Right renal cortex interstitium (tissue), 3 donors: ENCODE measurements around the gene UAP1L1. TPM values are rescaled to one million over a fixed set of nuclear protein-coding genes. Genes with fewer than 3 reads are reported as not detected.

Experiments
- DNase-seq, 3 donors: peaks; one replicate each; pipeline ENCODE4 v3.0.0-alpha.2; 2013; ENCODE audit warnings: low read depth in 3 of 3, low spot score in 2 of 3
- polyA plus RNA-seq, 3 donors: library from polyadenylated mRNA; unstranded; fragments of 120-200 nt; gene quantifications; one replicate each; pipeline ENCODE4 v1.2.1, GENCODE V29; 2013; ENCODE audit not compliant: insufficient read length in 3 of 3

Gene UAP1L1
- polyA plus RNA-seq, 3 donors, result 3.5 to 5.4 (median 3.8) TPM

GRCh38 chr9:137041124-137041523 is 36.2 kb upstream of the UAP1L1 start:
- DNase-seq, result no peak

DNA sequence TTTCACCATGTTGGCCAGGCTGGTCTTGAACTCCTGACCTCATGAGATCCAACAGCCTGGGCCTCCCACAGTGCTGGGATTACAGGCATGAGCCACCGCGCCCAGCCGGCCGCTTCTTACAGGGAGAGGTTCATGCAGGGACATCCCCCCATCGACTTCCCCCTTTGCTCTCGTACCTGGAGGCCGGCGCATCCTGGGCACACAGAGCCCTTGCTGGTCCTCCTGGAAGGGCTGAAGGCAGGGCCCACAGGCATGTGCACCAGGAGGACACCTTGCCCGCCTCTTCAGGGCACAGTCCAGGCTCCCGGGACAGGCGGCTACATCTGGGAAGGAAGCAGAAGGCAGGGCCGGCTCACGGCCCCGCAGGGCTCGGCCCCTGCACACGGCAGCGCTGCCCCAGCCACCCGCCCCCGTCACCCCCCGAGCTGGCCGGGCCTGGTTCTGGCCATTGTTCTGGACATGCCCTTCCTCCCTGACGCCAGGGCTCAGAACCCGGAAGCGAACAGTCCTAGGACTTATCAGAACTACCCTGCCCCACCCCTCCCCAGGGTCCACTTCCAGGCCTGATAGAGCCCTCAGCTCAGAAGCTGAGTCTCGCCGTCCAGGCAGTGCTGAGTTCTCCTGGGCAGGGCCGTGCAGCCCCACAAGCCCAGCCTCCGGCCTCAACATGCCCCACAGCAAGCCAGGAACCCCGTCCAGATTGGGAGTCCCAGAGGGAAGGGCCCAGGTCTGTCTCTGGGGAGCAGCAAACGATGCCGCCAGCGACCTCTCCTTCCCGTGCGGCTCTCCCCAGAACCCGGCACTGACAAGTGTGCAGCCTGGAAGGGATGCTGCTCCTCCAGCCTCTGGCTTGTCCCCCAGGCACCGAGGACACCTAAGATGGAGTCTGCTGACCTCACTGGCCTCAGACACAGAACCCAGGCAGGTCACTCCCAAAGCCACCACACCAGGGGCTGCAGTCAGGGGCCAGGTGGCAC is 34.3 kb upstream of the UAP1L1 start:
- no peak for DNase-seq

DNA sequence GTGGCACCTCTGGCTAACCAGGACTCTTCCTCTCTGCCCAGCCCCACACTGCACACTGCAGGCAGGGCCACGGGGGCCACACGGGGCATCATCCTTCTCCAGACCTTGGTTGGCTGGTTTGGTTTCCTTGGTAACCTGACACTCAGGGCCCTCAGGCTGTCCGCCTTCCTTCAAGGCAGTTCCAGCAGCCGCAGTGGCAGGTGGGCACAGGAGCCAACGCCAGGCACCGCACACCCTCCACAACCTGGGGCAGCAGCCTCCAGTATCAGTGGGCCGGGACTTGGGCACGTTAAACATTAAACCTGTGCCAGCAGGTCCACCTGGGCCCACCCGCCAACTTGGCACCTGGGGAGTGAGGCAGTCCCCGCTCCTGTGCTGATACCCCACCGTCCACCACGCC is 33.3 kb upstream of the UAP1L1 start:
- no peak for DNase-seq

DNA sequence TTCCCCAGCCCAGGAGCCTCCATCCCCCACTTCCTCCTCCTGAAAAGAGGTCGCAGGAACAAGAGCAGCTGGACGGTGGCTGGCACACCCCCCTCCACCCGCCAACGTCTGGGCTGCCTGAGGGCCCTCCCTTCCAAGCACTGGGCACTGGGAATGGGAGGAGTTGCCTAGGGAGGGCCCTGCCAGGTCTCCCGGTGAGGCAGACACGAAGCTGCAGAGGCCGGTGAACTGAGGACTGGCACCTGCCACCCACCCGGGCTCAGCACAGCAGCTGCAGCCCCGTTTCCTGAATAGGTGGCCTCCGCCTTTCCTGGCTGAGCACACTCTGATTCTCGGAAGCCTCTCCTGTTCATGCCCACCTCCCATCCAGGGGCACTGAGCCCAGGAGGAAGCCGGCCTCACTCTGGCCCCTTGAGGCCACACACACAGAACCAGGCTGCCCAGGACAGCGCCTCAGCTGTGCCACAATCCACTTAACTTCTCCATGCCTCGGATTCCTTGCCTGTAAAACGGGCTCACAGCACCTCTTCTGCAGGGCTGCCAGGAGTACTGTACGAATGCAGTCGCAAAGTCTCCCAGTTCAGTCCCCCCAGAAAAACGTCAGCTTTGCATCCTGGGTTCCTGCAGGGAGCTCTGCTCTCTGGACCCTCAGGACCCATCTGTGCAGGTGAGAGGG is 32.7 kb upstream of the UAP1L1 start:
- no peak for DNase-seq

- no peak for DNase-seq
These were observed 31.8 kb upstream of the UAP1L1 start for GRCh38 chr9:137045294-137046087.

DNA sequence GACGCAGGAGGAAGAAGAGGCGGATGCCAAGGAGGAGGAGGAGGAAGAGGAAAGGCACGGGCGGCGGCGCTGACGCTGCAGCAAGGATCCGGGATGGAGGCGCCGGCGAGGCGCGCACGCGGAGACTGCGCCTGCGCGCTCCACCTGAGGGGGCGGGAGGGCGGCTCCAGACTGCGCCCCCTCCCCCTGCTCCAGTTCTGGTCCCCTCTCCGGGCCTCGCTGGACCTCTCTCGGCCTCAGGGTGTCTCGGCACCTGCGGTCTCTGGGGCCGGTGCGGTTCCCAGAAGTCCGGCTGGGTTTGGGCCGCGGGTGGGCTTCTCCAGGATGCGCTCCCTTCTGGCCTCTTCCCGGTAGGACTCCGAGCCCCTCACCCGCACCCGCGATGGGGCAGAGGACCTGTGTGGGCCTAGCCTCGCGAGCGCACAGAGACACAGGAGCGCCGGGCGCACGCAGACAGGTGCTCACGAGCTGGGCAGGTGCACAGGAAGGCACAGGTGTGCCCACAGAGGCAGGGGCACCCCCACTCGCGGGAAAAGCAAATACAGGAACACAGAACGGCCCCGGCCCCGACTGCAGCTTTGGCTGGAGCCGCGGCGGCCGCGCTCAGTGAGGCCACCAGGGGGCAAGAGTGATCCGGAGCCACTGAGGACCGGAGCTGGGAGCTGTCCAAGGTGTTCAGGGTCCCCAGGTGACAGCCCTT is 31.1 kb upstream of the UAP1L1 start, which contains the start of gene NPDC1:
Gene NPDC1 (minus strand): TSS at position 90 of the 700 bp plus-strand sequence. CDS start 188 bp downstream, outside the sequence.
- no peak for DNase-seq

DNA sequence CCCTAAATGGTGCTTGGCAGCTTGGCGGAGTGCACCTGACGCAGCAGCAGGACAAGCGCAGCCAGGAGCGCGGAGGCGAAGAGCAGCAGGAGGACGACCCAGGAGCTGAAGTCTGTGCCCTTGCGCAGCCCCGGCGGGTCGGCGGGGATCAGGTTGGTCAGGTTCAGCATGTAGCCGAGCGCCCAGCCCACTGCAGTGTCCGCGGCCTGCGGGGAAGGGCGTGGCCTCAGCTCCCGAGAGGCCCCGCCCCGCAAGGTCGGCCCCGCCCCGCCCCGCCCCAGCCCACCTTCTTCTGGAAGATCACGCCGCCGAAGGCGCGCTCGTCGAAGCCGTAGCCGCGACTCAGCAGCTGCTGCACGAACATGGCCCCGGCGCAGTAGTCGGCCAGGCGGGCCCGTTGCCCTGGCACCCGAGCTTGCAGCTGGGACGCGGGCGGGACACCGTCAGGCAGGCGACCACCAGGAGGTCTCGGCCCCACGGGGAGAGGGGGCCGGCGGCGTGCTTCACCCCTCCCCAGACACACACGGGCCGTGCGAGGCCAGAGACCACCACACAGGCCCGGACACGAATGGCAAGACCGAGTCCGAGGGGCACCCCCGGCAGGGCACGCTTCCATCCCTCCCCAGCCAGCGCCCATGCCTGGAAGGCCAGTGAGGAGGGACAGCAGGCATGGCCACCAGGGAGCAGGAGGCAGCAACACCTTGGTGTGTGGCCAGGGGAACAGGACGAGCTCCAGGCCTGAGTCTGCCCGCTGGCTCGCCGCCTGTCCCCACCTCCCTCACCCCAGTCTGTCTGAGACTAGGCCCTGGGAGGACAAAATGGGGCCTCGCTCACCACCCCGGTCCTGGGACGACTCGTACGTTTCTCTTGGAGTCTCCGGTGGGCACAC is 28.4 kb upstream of the UAP1L1 start:
- DNase-seq, result no peak

DNA sequence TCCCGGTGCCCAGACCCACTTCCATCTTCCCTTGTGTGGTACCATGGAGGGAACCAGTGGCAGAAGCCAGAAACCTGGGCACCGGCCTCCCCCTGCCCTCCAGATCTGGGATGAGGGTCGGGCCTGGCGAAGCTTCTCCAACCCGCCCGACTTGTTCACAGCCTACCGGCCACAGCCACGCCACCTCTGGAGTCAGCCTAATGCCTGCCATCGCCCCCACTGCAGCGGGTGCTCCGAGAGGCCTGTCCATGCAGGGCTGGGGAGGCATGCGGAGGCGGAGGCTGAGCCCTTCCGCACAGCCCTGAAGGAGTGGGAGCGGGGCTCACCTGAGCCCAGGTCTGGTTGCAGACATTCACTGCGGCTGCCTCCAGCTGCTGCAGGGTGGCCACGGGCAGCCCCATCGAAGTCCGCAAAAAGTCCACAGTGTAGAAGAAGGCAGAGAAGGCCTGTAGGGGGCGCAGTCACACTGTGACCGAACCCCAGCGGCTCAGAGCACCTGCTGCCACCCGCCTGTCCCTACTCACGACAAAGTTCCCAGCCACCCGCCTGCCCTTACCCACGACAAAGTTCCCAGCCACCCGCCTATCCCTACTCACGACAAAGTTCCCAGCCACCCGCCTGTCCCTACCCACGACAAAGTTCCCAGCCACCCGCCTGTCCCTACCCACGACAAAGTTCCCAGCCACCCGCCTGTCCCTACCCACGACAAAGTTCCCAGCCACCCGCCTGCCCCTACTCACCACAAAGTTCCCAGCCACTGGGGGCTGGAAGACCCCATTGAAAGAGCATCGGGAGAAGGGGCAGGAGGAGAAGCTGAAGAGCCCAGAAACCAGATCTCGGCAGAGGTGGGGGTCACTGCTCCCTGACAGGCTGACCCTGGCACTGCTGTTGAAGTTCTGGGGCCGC is 27.5 kb upstream of the UAP1L1 start:
- no peak for DNase-seq

DNA sequence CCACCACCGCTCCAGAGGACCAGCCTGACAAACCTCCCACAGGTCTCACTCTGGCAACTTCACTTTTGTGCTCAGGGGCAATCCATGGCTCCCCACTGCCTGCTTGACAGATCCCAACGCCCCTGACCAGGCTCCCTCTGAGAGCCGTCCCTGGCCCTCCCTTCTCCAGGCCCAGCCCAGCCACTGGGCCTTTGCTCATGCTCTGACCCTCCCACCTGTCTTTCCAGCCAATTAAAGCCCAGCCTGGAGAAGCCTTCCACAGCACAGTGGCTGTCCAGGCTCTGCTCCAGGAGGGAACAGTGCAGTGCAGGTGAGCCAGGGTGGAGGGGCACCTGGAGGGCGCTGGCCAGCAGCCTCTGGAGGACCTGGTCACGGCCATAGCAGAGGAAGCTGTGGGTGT is 26.7 kb upstream of the UAP1L1 start:
- DNase-seq, result no peak

DNA sequence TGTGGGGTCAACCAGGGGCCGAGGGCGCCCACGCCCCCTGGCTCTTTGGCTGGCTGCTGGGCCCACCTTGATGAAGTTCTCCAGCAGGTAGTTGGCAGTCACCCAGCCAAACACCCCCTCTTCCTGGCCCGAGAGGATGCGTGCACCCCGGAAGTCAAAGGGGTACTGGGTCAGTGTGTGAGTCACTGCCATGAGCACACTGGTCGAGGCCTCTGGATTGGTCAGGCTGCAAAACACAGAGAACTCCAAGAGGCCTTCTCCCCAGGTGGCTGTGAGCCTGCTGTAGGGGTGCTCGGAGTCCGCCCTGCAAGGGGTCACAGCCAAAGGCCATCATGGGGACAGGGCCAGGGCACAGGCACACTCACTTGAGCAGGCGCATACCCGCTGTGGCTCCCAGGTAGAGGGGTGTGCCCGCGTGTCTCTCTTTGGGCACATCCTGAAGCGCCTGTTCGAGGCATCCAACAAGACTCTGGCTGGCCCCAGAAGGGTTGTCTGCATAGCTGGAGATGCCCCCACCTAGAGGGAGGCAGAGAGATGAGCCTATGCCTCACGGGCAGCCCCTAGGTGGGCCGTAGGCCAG is 26.1 kb upstream of the UAP1L1 start:
- DNase-seq, result no peak

- no peak for DNase-seq
These were observed 25.0 kb upstream of the UAP1L1 start for GRCh38 chr9:137052293-137052692.

DNA sequence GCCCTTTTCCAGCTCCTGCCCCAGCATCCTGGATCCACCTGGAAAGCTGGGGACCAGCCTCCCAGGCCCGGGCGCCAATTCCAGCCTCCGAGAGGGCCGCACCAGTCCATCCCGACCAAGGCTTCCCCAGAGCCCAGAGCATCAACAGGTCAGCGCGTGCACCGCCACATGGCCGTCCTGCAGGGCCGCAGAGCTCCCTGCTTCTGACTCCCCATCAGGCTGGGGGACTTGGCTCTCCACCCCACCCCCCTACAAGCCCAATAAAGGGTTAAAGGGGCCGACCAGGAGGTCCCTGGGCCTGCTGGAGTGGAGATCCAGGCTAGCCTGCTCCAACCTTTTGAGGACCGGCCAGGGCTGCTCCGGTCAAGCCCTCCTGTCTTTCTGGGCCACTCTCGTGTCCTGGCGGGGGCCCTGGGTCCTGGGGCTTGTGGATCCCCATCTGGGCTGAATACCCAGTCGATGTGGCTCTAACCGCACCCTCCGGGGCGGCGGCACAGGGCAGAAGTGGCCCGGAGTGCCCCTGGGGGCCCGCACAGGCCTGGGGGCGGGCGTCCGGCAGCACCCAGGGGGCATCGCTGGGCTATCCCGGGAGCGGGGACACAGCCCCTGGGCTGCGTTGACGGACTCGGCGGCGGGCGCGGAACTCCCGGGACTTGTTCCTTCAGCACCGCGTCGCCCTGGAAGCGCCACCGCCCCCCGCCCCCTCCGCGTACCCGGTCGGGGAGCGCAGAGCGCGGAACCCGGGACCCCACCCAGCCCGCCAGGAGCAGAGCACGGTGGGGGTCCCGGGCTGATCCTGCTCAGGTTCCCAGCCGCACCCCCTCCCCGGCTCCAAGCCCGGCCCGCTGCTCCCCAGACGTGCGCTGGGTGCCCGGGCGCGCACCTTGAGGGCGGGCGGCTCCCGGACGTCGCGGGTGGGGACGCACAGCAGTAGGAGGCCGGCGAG is 24.0 kb upstream of the UAP1L1 start:
- no peak for DNase-seq

DNA sequence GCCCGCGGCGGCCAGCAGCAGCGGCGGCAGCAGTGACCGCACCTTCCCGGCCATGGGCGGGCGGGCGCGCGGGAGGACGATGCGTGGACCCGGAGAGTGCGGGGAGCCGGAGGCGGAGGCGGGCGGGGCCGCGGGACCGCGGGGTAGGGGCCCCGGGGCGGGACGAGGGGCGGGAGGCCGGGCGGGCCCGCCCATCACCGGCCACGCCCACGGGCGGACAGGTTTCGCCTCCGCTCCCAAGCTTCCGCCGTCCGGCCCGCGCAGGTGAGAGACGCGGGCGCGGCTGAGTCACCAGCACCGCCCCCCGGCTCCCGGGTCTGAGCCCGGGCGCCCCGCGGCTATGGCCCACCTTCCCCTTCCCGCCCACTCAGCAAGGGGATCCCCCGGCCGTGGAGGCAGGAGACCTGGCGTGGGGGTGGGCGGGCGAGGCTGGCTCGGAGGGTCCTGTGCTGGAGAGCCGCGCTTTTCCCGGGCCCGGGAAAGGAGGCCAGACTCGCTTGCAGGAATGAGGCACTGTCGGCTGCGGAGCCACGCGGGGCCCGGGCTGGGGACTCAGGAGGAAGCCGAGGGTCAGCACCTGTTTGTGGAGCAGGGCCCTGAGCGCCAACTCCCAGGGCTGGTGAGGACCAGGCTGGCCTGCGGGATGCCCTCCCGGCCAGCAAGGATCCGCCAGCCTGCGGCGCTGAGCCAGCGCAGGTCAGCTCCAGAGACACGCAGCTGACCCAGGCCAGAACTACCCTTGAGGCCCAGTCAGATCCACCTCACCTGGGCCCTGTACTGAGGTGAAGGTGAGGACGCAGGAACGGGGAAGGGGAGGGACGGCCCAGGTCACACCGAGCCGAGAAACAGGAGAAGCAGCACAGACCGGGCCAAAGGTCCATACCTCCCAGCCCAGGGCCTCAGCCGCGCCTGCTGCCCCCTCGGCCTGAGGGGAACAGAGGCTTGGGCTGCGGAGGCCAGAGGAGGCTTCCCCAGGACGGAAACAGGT is 23.1 kb upstream of the UAP1L1 start, which contains the start of gene ENTPD2:
Gene ENTPD2 (minus strand): TSS at position 118 of the 988 bp plus-strand sequence. CDS start 64 bp downstream, at position 54.
- DNase-seq, result no peak

DNA sequence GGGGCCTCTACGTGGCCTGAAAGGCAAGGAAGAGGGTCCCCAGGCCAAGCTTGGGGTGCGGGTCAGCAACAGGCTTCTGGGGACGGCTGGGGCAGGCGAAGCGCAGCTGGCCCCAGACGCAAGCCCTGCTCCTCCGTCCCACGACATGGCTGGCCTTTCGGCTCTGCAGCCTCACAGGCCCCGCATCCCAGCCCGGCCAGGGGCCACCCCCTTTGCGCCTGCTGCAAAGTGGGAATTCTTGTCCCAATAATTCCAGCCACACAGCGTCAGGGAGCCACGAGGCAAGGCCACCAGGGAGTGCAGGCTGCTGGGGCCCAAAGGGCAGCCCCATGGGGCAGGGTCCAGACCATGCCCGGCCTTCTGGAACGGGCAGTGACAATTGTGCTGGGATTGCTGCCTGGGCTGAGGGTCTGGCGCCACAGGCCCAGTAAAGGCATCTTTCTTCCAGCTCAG is 22.4 kb upstream of the UAP1L1 start:
- no peak for DNase-seq
